NCI-H187 (cell line): Measurements from ENCODE around the gene RABGAP1L.

Experiments used
- DNase-seq, 2 experiments: peaks; one replicate each; lab custom pipeline; 2025; lab: John Stamatoyannopoulos, UW

The RABGAP1L gene

DNA sequence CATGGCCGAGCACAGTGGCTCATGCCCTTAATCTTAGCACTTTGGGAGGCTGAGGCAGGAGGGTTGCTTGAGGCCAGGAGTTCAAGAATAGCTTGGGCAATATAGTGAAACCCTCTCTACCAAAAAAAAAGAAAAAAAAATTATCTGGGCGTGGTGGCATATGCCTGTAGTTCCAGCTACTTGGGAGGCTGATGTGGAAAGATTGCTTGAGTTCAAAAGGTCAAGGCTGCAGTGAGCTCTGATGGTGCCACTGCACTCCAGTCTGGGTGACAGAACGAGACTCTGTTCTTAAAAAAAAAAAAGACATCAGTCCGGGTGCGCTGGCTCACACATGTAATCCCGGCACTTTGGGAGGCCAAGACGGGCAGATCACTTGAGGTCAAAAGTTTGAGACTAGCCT, 589.3 kb downstream of the RABGAP1L start:
- DNase-seq: no peak

DNA sequence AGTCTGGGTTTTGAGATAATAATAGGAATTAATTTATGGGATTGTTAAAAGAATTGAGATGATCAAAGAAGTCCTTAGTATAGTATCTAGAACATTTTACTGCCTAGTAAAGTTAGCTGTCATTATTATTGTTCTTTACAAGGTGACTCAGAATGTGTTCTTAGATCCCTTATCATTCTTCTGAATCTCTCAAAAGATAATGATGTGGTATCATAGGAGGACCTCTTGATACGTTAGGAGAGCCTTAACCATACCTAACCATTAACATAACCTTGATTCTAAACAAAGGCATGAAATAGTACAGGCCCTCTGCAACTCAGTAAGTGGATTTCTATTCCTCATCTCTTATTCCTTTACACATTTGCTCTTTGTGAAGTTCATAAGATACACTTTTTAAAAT, 593.8 kb downstream of the RABGAP1L start:
- no peak for DNase-seq

DNA sequence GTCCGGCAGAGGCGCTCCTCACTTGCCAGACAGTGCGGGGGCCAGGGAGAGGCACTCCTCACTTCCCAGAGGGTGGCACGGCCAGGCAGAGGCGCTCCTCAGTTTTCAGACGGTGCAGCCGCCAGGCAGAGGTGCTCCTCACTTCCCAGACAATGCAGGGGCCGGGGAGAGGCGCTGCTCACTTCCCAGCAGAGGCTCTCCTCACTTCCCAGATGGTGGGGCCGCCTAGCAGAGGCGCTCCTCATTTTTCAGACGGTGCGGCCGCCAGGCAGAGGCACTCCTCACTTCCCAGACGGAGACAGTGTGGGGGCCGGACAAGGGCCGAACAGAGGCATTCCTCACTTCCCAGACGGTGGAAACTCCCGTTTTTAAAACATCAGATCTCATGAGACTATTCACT, 602.0 kb downstream of the RABGAP1L start:
- DNase-seq: no peak

DNA sequence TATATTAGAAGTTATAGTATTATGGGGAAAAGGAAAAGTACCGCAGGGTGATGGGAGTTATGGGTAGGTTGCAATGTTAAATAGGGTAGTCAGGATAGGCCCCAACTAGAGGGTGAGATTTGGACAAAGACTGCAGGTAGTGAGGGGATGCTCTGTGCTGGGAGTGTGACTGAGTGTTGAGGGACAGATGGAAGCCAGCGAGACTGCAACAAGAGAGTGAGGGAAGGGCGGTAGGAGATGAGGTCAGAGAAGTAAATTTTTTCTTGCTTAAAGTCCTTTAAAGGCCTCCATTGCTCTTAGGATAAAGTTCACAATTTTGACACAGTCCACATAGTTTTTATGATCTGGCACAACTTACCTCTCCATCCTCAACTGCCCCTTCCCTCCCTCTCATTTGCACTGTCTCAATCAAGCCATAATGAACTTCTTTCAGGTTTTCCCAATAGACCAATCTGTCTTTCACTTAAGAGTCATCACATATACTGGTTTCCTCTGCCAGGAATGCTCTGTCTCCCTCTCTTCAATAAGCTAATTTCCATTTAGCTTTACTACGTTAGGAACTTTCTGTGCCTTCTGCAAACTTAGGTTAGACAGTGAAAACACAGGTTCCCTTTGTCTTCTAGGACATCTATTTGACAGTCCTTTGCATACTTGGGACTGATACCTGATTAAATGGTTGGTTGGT, 602.7 kb downstream of the RABGAP1L start:
- no peak for DNase-seq

DNA sequence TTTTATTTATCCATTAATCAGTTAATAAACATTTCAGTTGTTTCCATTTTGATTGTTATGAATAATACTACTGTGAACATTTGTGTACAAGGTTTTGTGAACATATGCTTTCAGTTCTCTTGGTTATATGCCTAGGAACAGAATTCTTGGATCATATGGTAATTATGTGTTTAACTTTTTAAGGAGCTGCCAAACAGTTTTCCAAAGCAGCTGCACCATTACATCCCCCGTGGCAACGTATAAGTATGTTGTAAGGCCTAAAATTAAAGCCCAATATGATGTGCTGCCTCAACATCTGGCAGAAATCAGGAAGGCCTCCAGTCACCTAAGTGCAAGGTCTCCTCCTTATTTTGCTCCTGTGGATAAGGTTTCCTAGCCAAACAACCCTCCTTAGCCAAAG, 604.9 kb downstream of the RABGAP1L start:
- DNase-seq: no peak

DNA sequence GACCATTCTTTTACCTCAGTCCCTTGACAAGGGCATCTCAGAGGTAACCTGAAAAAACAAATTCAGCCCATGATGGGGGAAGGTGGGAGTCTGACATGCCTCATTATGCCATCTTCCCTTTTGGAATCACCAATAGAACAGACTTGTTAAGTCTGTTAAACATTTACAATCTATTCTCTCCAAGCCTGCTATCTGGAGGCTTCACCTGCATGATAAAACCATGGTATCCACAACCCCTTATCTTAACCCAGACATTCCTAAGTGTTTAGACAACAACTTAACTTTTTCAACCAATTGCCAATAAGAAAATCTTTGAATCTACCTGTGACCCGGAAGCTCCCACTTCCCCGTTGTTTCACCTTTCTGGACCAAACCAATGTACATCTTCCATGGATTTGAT, 607.4 kb downstream of the RABGAP1L start:
- no peak for DNase-seq

DNA sequence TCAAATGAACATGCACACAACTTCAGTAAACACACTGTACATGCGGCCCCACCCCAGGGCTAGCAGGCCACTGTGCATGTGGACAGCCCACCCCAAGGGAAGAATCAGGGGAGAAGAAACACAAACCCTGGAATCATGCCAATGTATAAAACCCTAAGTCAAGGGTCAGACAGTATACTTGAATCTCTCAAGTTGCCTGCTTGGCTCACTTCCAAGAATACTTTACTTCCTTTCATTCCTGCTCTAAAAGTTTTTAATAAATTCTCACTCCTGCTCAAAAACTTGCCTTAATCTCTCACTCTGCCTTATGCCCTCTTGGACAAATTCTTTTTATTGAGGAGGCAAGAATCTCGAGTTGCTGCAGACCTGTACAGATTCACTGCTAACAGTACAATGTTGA, 609.2 kb downstream of the RABGAP1L start:
- no peak for DNase-seq

DNA sequence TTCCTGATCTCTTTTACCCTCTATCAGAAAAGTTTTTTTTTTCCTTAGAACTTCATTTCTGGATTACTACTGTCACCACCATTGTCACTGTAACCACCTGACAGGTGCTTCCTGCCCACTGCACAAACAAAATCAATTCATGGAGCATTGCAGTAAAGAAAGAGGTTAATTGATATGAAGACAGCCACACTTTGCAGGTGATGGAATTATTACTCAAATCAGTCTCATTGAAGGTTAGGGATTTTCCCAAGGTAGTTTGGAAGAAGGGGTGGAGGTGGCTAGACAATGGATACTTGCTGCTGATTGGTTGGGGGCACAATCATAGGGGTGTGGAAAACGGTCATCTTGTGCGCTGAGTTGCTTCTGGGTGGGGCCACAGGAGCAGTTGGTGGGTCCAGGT, 609.6 kb downstream of the RABGAP1L start:
- no peak for DNase-seq

DNA sequence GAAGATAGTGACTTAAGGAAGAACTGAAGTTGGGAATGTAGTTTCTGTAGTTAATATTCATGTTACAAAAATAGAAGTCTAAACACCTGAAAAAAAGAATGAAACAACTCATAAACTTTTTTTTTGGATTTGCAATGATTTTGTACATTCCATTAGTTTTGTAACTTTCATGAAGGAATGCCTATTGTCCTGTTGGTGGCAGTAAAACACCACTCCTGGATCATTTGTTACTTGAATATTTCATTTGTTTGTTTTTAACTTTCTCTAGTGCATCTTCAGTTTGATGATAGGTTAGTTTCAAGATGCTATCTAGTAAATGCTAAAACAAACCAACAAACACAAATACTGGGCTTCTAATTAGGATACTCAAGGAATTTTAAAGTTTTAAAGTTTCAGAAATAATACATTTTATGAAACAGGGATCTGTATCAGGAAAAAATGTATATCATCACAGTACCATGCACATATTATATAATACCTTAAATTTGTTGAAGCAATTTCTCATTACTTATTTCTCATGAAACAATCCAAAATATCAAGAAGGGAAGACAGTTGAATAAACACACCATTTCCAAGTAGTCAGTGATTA, 610.7 kb downstream of the RABGAP1L start:
- DNase-seq: peak; percentile 18 to 29

DNA sequence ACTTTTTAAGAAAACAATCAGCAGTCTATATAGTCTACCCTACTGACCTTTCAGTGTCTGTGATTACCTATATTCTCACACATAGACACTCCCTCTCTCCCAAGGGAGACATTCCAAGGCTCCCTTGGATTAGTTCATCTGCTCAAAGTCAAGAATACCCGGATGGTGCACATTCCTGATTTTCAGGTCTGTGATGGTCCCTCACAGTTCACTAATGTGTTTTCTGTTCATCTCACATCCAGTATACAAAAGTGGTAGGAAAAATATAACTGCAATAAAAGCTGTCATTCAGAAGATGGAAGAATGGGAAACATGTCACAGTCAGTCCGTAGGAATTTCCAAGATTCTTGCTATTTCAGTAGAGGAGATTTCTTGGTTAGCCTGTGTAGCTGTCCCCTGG, 616.3 kb downstream of the RABGAP1L start:
- DNase-seq: no peak

DNA sequence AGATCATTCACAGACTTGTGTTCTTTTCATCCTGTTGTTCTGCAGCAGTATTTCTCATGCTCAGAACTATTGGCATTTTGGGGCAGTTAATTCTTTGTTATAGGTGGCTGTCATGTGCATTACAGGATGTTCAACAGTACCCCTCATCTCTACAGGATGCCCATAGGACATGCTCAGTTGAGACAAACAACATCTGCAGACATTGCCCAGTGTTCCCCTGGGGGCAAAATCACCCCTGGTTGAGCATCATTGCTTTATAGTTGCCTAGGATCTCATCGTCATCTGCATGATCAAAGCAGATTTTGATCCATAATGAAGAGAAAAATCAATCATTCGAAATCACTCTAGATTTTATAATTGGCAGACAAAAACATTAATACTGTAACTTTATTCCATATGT, 617.9 kb downstream of the RABGAP1L start:
- DNase-seq: no peak

DNA sequence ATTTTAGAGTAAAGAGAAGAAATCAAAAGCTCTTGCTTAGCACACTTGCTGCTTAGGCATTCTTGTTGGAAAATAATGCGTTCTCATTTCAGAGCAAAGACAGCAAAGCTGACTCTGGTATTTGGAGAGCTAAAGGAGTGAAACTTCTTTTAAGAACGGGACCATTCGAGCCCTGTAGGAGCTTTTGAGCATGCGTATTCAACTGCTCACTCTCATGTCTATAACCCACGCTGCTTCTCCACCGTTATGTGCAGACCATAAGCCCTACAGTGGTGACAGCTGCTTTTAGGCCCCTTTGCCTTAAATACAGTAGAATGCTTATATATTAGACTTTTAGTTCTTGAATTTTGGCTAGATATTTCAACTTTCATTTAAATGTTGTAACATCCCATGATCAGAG, 626.2 kb downstream of the RABGAP1L start:
- no peak for DNase-seq

DNA sequence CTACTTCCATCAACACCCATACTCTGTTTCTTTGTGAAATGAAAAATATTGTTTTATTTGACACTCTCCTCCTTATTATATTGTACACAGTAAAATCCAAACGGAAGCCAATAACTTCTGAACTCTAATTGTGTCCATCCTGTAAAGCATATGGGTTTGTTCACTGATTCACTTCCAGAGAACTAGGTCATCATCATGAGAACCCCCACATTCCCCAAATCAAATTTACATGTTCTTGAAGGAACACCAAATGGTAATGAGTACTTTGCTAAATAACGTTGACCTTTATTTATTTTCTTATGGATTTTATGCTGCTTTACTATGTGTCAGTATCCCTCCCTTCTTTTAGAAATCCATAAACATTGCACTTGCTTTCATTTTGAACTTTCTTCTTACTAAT, 627.0 kb downstream of the RABGAP1L start:
- DNase-seq: no peak

DNA sequence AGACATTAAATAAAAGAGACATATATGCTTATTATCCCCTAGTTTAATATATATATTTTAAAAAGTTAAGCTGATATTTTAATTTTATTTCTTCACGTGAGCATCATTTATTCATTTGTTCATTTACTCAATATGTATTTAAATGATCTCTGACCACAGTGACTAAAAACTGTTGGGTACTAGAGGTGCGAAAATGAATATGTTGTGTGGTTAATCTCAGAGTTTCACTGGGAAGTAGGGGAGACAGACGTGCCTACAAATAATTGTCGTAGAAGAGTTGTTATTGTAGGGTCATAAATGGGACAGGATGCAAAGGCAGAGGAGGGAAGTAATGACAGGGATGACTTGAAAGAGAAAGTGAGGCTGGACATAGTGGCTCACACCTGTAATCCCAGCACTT, 627.4 kb downstream of the RABGAP1L start:
- no peak for DNase-seq

DNA sequence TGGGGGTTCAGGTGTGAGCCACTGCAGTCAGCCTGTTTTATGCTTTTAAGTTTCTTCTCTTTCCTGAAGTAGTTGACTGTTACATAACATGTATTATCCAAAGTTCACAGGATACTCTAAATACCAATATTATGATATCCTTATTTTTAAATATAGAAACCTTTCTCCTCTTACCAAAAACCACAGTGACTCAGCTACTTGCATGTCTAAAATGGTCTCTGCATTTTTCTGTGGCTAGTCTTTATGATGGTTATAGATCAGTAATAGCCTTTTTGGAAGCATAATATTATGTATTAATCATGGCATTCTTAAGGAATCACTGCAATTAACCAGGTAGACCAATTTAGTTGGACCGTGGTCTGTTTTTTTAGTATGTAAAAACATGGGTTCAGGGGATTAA, 629.7 kb downstream of the RABGAP1L start:
- DNase-seq: no peak

DNA sequence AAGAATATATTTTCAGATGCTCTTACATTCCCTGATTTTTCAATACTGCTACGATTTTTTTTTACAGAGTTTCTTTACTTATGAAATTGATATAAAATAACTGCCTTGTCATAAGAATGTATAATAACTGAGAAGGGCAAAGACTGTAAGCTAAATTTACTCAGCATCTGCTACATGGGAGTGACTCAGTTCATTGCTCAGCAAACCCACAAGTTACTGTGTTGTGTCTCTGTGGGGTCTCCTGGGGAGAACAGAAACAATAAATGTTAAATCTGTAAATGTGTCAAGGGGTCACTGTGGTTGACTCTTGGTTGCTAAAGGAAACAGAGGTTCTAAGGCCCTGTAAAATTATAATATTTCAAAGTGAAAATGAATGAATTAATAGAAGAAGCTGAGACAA, 630.1 kb downstream of the RABGAP1L start:
- no peak for DNase-seq

DNA sequence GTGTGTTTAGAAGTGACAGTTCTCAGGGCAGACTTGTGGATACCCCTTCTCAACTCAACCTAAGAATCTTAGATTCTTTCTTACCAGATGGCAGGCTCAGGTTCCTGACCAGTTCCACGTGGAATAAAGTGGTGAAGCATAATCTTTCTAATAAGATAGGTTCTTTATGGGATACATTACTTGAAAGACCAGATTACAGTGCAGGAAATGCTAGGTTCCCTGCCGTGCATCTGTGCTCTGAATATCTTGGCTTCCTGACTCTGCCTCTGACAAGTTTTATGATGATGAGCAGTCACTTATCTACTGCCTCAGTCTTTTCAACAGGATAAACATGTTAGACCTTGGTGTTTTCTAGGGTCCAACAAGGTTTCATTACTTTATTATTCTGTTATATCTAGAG, 632.5 kb downstream of the RABGAP1L start:
- no peak for DNase-seq

DNA sequence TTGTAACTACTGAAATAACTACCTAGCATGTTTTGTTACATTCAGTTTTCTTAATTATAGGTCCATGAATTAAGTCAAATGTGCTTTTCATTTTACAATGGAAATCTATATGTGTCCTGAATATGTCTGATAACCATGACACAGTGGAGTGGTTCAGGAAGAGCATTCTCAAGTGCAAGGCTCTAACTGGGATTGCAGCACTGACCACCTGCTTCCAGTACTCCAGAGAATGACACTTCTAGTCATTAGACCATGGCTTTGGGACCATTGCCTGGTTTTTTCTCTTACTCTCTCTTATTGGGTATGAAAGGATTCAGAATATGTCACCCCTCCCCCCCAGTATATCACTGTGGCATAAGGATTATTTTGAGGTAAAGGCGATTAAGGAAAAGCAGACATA, 635.5 kb downstream of the RABGAP1L start:
- DNase-seq: peak; percentile 41 to 80

DNA sequence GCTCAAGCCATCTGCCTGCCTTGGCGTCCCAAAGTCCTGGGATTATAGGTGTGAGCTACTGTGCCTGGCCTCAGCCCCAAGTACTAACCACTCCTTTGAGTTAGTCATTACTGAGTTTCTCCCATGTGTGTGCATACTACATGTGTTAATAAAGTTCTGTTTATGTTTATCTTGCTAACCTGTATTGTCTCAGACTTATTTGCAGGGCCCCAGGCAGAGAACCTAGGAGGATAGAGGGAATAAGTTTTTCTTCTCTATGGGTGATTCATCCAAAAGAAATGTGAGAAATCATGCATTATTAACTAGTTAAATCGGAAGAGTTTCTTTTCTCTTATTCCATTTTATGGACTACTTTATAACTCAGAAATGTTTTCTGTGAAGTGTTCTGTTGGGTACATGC, 636.5 kb downstream of the RABGAP1L start:
- DNase-seq: no peak

DNA sequence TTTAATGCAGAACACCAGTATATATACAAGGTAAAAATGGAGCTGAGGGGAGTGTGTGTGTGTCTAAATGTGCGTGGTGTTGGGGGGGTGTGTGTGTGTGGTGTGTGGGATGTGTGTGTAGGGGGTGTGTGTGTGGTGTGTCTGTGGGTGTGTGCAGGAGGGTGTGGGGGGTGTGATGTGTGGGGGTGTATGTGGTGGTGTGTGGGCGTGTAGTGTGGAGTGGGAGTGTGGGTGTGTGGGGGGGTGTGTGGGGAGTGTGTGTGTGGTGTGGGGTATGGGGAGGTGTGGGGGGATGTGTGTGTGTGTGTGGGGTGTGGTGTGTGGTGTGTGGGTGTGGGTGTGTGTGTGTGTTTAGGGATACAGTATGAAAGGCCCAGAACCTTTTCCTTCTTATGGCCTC, 638.1 kb downstream of the RABGAP1L start:
- DNase-seq: no peak

DNA sequence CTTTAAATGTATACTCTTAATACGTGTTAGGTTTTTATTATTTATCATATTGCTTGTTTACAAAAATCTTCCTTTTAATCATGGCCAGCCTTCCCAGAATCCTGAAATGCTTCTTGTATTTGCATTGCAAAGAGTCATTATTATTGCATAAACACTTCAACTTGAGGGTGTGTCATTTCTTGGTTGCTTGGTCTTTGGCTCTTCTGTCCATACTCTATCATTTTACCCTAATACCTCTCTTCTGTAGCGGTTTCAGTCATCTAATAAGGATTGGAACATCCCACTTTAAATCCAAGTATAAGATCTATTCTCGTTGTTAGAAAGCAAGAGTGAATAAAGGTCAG, 639.8 kb downstream of the RABGAP1L start:
- DNase-seq: no peak

DNA sequence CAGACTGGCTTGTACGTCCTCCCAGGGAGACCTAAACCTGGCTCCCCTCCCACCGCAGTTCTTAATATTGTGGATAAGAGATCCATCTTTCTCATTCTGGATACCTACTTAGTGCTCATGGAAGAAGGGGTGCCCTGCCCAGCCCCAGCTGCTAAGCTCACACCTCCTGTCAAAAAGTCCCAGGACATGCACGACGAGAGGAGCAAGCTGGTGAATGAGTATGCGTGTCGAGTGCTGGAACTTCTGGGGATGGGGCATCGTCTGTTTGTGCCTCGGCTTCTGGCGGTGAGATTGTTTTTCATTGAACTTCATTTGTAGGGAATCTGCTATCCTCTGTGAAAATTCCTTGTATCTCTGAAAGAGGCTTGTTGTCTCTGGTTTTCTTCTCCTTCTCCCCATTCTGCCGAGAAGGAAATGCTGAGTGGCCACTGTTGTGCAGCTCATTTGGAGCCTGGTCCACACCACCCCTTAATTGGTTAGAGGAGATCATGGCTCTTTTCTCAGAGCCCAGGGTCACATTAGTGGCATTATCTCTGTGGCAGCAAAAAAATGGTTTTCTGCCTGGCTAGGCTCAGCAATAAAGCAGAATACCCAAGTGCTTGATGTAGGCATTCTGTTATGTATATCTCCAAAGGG, 641.0 kb downstream of the RABGAP1L start:
- DNase-seq: peak in 1 of 2 experiments; percentile 54

DNA sequence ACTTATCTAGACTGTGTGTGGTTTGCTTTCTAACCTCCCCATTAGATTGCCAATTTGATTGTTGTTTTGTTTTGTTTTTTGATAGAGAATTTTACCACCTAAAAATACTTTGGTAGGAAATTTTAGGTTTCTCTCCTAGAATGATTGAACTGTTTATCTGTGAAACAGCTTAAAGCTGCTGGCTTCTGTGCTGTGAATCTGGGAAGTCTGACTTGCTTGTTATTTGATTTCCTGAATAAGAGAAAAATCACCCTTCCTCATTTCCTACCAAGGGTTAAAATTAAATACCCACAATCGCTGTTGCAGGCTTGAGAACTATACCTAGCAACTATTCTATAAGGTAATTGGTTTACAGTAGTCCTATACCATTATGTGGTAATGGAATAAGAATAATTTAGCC, 641.6 kb downstream of the RABGAP1L start:
- DNase-seq: no peak

DNA sequence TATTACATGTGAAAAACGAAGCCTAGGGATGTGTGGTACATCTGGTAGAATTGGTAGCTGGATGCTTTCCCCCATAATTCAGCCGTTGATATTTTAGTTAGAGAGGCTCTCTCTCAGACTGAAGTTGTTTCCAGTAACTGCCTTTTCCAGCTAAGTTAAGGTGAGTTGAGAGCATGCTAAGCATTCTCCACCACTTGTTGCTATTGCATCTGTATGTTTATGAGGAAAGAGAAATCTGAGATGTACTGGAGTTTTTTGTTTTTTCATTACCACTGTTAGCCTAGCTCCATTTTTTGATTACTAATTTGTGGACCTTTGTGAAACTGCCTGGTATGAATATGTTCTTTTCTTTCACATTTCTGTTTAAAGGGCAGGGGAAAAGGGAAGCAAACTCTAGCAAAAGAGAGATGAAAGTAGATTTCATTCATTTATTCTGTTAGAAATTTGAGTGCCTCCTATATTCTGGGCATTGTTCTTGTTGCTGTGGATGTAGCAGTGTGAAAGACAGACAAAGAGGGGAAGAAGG, 650.5 kb downstream of the RABGAP1L start:
- DNase-seq: no peak
